ENCODE measurements around the gene ISLR. TPM values are rescaled to one million over a fixed set of nuclear protein-coding genes. Genes with fewer than 3 reads are reported as not detected.

The ISLR gene
- total RNA-seq, 2 donors from 2014 or later = 51.9 to 59.9 TPM

DNA sequence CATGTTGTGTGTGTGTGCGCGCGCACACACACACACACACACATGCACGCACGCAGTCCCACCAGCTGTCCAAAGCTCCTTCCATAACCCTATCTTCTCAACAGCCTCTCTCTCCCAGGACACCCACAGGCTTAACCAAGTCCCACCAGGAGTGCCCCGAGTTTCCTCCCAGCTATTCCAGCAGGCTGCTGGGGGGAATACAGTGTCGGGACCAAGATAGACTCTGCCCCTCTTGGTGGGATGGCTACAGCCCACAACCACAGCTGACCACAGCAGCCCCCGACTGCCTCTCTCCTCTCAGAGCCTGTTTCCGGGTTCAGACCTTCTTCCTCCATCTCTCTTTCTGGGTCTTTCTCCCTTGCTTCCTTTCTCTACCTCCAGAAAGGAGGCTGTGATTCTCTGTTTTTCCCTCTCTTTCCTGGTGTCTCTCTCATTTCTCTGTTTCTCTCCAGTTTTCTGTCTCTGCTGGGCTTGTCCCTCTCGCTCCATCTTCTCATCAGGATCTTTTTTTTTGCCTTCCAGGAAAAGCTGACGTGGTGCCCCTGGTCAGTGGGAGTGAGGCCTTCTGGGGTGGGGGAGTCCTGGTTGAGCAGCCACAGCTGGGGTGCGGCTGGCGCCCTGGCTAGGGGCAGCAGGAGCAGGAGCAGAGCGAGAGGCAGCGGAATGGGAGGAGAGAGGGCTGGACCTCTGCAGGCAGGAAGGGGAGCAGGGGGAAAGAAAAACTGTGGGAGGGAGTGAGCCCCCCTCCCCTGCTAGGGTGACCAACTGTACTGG lies 3.3 kb upstream of the ISLR start:
- H3K4me1 ChIP-seq = peaks cover 0 to 58% of the 10 kb centered on the region in 2 donors
- H3K27me3 ChIP-seq = no peaks in the 10 kb centered on the region
- DNase-seq (ENCODE audit: low spot score) = peak; percentile 36
- no peak overlapping the region for H3K27ac ChIP-seq
- TF ChIP-seq CTCF (IDR thresholded peaks at IDR 0.05) = no peak
- H3K4me3 ChIP-seq = no peak overlapping the region
- no peaks in the 10 kb centered on the region for H3K9me3 ChIP-seq
- H3K36me3 ChIP-seq = no peaks in the 10 kb centered on the region

- DNase-seq (ENCODE audit: low spot score) = peak; percentile 55
- no peaks in the 10 kb centered on the region for H3K9me3 ChIP-seq
- H3K4me3 ChIP-seq = no peak overlapping the region
- H3K36me3 ChIP-seq = no peaks in the 10 kb centered on the region
- no peaks in the 10 kb centered on the region for H3K27me3 ChIP-seq
- no peak for TF ChIP-seq CTCF (IDR thresholded peaks at IDR 0.05)
- H3K27ac ChIP-seq = no peak overlapping the region
- peaks cover 0 to 65% of the 10 kb centered on the region in 2 donors for H3K4me1 ChIP-seq
Observed at GRCh38 chr15:74170875-74171578, 2.5 kb upstream of the ISLR start.

- no peak overlapping the region for H3K4me3 ChIP-seq
- H3K4me1 ChIP-seq = peaks cover 0 to 76% of the 10 kb centered on the region in 2 donors
- no peak for TF ChIP-seq CTCF (IDR thresholded peaks at IDR 0.05)
- no peaks in the 10 kb centered on the region for H3K9me3 ChIP-seq
- no peaks in the 10 kb centered on the region for H3K27me3 ChIP-seq
- H3K27ac ChIP-seq = peak overlapping the region; percentile 78 to 84
- no peaks in the 10 kb centered on the region for H3K36me3 ChIP-seq
- DNase-seq (ENCODE audit: low spot score) = peak; percentile 53
Observed at GRCh38 chr15:74171965-74172541, 1.5 kb upstream of the ISLR start.

- Histone ChIP-seq H3K27ac (peak overlapping the region; percentile 78 to 84), H3K4me1 (peaks cover 0 to 78% of the 10 kb centered on the region in 2 donors), H3K36me3 (no peaks in the 10 kb centered on the region), H3K9me3 (no peaks in the 10 kb centered on the region), H3K4me3 (peak overlapping the region in 1 of 2 donors; percentile 28), H3K27me3 (no peaks in the 10 kb centered on the region)
- no peak for TF ChIP-seq CTCF (IDR thresholded peaks at IDR 0.05)
- DNase-seq (ENCODE audit: low spot score) = peak; percentile 78
Observed at GRCh38 chr15:74172701-74173379, 670 bp upstream of the ISLR start.

- Histone ChIP-seq H3K36me3 (no peaks in the 10 kb centered on the region), H3K4me1 (peaks cover 0 to 78% of the 10 kb centered on the region in 2 donors), H3K27ac (peak overlapping the region; percentile 78 to 84), H3K27me3 (no peaks in the 10 kb centered on the region), H3K9me3 (no peaks in the 10 kb centered on the region), H3K4me3 (peak overlapping the region; percentile 28 to 38)
- TF ChIP-seq CTCF (IDR thresholded peaks at IDR 0.05) = no peak
- no peak for DNase-seq (ENCODE audit: low spot score)
Observed at GRCh38 chr15:74174219-74174957, 878 bp downstream of the ISLR start.

Measured in right atrium auricular region (tissue), 2 donors.